Measurements from ENCODE around the gene HEATR1.
"Not testable (repeated sequence)": the region's sequence is repeated elsewhere in the genome, so short reads cannot be mapped to it uniquely, and the experiment has no call there.

The HEATR1 gene

GRCh38 chr1:236580404-236580803 lies 23.9 kb downstream of the HEATR1 start:
- not testable (repeated sequence) for DNase-seq

GRCh38 chr1:236578661-236579060 lies 25.7 kb downstream of the HEATR1 start:
- DNase-seq = no peak

DNA sequence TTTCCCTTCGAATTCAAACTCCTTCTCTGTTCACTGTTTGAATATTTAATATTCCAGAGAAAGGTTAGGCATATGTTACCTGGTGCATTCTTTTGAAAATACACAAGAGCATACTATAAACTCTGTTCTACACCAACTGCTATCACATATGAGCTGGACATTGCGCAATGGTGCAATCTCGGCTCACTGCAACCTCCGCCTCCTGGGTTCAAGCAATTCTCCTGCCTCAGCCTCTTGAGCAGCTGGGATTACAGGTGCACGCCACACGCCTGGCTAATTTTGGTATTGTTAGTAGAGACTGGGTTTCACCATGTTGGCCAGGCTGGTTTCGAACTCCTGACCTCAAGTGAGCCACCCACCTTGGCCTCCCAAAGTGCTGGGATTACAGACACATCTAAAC lies 27.3 kb downstream of the HEATR1 start:
- DNase-seq = not testable (repeated sequence)

DNA sequence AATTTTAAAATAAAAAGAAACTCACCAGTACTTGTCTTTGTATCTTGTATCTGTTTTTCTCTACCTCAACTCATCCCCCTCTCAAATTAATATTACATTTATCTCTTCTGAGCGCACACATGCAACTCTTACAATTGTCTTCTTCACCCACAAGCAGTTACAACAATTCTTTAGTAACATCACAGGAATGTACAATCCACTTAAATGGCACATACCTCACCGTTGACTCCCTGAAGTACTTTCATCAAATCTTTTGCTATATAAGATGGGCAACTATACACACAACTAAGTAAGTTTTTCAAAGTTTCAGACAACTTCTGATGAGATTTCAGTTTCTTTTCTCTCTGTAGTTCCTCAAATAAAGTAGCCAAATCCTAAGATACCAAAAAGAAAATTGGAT lies 28.3 kb downstream of the HEATR1 start:
- no peak for DNase-seq

DNA sequence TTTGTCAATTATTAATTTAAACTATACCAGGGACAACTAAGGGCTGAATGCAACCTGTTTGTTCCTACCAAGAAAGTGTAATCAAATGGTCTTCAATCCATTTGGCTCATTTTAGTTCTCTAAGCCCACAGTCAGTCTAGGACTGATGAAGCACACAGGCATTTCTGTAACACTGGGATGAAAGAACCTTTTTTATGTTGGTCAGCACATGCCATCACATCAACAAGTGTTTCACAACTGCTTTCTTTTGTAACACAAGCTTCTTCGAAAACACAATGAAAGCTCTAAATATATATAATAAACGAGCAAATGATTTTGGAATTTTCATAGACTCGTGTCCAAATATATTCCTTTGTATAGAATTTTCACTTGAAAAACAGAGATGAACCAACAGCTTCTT lies 28.8 kb downstream of the HEATR1 start:
- DNase-seq = no peak

DNA sequence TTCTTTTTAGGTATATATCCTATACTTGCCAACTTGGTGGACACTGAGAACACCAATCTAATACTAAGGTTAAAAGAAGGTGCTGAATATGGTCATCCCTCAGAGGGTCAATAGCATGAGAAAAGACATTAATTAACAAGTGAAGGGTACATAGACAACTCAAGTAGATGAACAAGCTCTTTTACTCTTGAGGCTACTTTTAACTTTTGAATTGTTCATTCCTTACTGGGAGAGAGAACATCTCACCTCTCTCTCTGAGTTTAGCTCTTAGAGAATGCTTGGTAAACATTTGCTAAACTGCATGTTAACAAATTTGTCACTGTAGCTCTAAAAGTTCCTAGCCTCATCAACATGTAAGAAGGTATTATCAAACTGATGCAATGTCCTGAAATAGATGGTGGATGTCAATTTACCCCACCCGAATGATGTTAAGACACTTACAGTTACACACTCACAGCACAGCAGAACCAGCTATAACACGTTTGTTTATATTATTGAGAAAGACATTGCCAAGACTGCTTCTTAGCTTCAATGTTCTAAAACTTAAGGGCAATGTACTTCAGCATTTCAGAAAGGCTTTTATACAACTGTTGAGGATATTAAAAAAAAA lies 35.9 kb downstream of the HEATR1 start:
- DNase-seq = no peak

DNA sequence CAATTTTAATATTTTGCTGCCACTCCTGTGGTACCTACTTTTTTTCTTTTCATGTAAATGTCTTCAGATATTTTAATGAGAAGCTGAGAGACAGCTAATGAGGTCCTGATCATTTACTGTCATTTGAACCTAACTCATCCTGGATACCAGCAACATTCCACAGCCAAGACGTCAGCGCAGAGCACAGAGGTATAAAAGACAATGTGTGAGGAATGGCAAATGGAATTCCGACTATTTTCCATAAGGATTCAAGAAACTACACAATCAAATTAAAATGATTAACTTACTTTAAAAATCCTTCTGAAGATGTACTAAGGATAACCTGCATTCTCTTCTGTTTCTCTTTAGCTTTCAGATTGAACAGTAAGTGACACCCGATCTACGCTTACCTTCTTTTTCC lies 38.8 kb downstream of the HEATR1 start:
- DNase-seq = no peak

DNA sequence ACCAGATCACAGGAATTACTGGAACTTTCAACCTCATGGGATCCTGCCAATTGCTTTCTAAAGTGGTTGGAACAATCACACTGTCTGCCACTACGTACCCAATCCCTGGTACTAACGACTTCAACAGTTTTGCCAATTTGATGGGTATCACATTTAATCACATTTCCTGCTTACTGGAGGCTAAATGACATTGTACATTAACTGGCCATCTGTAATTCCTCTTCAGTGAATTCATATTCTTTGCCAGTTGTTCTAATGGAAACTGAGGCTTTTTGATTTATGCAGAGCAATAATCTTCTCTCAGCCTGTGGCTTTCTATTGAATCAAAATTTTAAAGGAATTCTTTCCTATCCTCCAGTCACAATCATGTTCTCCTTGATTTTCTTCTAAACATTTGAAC lies 42.3 kb downstream of the HEATR1 start:
- no peak for DNase-seq

DNA sequence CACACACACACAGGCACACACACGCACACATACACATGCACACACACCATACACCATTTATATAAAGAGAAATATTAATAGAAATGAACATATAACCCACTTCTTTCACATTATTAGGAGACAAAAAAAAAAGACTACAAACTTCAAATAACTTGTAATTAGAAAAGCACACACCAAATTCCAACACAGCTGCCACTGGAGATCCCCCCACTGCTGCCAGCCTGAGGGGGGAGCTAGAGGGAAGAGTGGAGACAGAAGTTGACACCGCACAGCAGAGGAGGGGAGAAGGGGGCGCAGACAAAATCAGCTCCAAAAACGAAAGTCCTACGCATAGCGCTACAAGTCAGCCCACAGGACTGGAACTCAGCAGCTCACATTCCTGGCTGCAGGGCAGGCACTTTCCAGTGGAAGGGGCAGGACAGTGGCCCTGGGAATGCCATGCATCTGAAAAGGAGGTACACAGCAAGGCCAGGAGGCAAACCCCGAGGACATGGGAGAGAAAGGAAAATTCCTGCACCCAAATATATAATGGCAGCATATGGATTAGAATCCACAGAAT lies 44.0 kb downstream of the HEATR1 start:
- DNase-seq = no peak

GRCh38 chr1:236558846-236559245 lies 45.5 kb downstream of the HEATR1 start:
- no peak for DNase-seq

DNA sequence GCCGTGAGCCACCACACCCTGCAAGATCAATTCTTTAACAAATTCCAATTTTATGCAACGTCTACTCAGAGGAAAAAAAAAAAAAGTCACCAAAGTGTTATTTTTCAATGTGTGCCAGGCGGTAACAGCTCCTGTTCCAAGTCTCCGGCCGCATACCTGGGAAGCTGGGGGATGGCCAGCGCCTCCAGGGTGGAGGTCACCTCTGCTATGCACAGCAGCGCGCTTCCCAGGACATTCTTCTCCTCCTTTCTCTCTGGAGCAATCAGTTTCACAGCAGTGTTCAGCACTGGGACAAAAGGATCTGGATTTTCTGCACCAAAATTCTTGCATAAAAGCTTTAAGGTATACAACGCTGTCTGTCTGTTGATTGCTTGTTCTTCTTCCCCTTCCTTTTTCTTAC lies 46.2 kb downstream of the HEATR1 start:
- no peak for DNase-seq

- DNase-seq = no peak
Measured at GRCh38 chr1:236556606-236557005, 47.7 kb downstream of the HEATR1 start.

- DNase-seq = no peak
Measured at GRCh38 chr1:236553370-236553769, 50.9 kb downstream of the HEATR1 start.

GRCh38 chr1:236552901-236553300 lies 51.4 kb downstream of the HEATR1 start:
- DNase-seq = no peak

GRCh38 chr1:236552096-236552495 lies 52.2 kb downstream of the HEATR1 start:
- no peak for DNase-seq

- no peak for DNase-seq
Measured at GRCh38 chr1:236550961-236551851, 53.1 kb downstream of the HEATR1 start.

DNA sequence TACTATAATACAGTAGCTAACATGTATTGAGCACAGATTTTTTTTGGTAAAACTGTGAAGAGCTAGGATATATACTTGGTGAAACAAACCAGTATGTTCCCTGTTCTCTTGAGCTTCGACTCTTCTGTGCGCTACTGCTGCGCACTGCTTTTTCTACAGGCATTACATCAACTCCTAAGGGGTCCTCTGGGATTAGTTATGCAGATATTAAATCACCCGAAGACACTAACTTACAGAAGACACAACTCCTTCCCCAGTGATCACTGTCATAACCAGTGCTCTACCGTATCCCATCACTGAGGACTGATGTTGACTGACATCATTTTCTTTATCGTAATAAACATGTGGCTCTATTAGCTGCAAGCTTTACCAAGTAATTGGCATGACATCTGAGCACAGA lies 55.9 kb downstream of the HEATR1 start:
- DNase-seq = no peak

DNA sequence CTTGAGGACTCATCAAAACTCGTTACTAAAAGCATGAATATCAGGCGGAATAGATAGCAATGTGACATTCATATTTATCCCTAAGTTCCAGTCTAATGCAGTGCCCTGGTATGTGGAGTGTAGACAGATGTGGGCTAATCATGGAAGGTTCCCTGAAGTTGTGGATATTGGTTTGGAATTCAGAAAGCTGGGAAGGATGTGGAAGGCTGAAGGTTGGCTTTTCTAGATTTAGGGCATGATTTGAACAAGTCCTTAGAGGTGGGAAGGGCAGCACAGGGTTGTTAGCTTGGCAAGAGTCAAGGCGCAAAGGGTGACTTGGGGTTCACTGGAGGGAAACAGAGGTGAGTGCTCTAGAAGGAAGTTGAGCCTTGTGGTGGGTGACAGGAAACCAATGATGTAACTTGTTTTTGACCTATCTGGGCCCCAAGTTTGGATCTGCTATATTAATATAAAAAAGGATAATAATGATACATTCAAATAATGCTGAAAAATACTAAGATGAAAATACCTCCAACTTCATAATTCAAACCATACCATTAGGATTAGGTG lies 58.6 kb downstream of the HEATR1 start:
- no peak for DNase-seq

DNA sequence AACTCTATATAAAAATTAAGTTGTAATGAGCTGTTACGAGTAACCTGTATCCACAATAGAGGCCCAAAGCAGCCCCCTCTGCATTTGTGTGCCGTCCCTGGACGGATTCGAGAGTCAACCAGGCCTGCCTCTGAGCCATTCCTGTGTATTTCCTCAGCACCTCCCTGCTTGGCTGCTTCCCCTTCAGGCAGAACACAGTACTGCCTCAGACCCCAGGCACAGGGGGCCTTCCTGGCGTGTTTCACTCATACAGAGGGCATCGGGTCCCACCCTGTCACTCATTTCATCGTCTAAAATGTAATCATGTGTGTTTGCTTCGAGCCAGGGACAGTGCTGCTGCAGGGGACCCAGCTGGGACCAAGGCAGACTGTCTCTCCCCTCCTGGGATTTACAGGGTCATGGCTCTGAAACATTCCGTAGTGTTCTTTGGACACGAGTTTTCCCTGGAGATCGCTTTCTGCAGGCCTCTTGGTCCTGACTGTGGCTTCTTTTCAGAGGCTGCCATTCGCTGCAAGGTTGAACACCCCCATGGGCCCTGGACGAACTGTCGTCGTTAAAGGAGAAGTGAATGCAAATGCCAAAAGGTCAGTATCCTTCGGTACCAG lies 61.1 kb downstream of the HEATR1 start:
- no peak for DNase-seq

- DNase-seq = no peak
Measured at GRCh38 chr1:236541710-236542109, 62.6 kb downstream of the HEATR1 start.

DNA sequence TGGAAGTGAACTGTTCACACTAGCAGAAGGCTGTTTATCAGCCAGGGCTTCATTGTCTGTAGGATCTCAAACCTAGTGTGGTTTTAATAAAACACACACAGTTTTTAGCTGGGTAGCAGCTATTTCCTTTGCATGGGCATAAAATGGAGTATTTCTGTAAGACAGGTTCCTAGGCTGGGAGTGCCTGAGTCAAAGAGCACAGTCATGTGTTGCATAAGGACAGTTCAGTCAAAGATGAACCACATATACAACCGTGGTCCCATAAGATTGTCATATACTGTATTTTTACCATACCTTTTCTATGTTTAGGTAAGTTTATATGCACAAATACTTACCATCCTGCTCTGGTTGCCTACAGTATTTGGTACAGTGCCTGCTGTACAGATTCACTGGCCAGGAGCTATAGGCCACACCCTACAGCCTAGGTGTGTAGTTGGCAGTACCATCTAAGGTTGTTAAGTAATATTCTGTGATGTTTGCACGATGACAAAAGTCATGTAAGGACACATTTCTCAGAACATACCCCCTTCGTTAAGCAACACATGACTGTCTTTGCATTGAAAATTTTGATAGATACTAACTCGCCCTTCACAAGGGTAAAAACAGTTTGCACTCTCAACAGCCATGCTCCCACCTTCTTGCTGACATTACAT lies 63.4 kb downstream of the HEATR1 start:
- DNase-seq = no peak

GRCh38 chr1:236536540-236536939 lies 67.8 kb downstream of the HEATR1 start:
- DNase-seq = no peak

GRCh38 chr1:236535662-236536161 lies 68.6 kb downstream of the HEATR1 start:
- DNase-seq = no peak
